Fibroblast of upper back skin (primary cell): ENCODE measurements around the gene NEK5.
A peak's percentile ranks its signal among the peaks of the same experiment; 100 is the strongest.
"Not testable (repeated sequence)": the region's sequence is repeated elsewhere in the genome, so short reads cannot be mapped to it uniquely, and the experiment has no call there.

ENCODE experiments used
- DNase-seq: peaks from one replicate; pipeline ENCODE4 v3.0.0-alpha.2; 2013

NEK5 gene

DNA sequence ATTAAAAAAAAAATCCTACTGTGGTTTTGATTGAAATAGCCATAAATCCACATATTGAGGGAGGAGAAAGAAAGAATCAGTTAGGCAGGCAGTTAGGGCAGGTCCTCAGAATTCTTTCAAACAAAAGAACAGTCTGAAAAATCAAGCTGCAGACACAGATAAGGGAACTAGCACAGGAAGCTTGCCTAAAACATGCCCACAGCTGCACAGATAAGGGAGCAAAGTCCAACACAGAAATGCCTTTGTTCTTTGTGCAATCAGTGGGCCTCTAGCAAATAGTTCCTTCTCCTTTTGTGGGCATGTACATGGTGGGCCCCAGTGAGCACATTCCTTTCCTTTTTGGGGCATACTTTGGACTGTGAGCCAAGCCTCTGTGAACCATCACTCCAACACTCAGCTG, 61.6 kb downstream of the NEK5 start:
- no peak for DNase-seq

DNA sequence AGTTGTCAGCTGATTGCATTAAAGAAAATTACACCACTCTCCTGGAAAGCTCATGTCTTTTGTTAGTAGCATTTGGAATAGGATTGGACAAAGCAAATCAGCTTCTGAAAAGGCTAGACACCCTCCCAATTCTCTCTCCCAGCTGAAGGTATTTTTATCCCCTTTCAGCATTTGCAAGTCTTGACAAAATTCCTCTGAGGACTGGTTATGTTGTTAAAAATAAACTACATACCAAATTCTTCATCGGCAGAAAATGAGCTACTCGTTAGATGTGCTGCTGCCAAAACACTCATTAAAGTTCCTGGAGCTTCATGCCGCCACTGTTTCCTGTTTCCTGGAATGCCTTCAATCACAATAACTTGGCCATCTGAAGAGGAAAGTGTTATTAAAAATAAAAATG, 67.3 kb downstream of the NEK5 start:
- no peak for DNase-seq

DNA sequence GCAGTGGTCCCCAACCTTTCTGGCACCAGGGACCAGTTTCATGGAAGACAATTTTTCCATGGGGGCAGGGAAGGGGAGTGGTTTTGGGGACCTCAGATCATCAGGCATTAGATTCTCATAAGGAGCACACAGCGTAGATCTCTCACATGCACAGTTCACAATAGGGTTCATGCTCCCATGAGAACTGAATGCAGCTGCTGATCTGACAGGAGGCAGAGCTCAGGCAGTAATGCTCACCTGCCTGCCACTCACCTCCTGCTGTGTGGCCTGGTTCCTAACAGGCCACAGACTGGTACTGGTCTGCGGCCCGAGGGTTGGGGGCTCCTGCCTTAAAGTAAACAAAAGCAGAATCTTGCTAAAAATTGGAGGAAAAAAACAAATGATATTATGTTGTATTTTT, 67.8 kb downstream of the NEK5 start:
- DNase-seq, result not testable (repeated sequence)

DNA sequence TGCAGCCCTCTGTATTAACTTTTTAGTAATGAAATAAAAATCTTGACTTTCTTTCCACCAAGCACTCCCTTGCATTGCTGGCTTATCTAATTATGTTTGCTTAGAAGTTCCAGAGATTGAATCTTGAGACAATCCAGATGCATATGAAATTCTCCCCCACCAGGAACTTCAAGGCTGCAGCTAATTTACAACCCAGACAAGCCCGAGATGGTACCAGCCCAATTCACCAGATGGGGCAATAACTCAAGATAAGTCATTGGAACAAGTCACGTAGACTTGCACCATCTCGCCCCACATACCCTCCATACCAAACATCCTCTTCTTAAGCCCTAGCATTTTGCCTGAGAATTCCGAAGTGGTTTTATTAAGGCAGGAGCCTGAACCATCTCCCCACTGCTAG, 75.4 kb downstream of the NEK5 start:
- no peak for DNase-seq

GRCh38 chr13:52051400-52051799, 77.5 kb downstream of the NEK5 start:
- DNase-seq, result no peak

- peak; percentile 8 for DNase-seq
Measured at GRCh38 chr13:52048516-52048915, 80.4 kb downstream of the NEK5 start.

GRCh38 chr13:52047463-52047862, 81.4 kb downstream of the NEK5 start:
- DNase-seq, result no peak

DNA sequence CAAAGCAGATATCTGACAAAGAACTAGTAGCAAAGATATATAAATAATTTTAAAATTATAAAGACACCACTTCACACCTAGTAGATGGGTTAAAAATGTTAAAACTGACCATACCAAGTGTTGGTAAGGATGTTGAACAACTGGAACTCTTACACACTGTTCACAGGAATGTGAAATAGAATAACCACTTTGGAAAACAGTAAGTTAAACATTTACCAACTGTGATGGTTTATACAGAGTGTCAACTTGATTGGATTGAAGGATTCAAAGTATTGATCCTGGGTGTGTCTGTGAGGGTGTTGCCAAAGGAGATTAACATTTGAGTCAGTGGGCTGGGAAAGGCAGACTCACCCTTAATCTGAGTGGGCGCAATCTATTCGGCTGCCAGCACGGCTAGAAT, 85.2 kb downstream of the NEK5 start:
- no peak for DNase-seq

DNA sequence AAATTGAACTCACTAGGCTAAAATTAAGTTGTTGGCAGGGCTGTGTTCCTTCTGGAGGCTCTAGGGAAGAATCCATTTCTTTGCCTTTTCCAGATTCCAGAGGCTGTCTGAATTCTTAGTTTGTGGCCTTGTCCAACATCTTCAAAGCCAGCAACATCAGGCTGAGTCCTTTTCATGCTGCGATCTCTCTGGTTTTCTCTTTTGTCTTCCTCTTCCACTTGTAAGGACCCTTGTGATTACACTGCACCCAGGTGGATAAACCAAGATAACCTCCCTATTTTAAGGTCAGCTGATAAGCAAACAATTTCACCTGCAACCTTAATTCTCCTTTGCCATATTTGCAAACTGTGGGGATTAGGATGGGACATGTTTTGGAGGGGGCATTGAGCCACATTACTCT, 92.8 kb downstream of the NEK5 start:
- no peak for DNase-seq

GRCh38 chr13:52034616-52035226, 94.2 kb downstream of the NEK5 start:
- DNase-seq, result no peak

GRCh38 chr13:52033039-52033438, 95.8 kb downstream of the NEK5 start:
- DNase-seq, result no peak

- DNase-seq, result not testable (repeated sequence)
Measured at GRCh38 chr13:52030401-52030800, 98.5 kb downstream of the NEK5 start.

GRCh38 chr13:52029569-52029968, 99.3 kb downstream of the NEK5 start:
- no peak for DNase-seq

GRCh38 chr13:52027832-52028231, 101.0 kb downstream of the NEK5 start:
- DNase-seq, result no peak

GRCh38 chr13:52026246-52026626, 102.6 kb downstream of the NEK5 start:
- DNase-seq, result no peak

DNA sequence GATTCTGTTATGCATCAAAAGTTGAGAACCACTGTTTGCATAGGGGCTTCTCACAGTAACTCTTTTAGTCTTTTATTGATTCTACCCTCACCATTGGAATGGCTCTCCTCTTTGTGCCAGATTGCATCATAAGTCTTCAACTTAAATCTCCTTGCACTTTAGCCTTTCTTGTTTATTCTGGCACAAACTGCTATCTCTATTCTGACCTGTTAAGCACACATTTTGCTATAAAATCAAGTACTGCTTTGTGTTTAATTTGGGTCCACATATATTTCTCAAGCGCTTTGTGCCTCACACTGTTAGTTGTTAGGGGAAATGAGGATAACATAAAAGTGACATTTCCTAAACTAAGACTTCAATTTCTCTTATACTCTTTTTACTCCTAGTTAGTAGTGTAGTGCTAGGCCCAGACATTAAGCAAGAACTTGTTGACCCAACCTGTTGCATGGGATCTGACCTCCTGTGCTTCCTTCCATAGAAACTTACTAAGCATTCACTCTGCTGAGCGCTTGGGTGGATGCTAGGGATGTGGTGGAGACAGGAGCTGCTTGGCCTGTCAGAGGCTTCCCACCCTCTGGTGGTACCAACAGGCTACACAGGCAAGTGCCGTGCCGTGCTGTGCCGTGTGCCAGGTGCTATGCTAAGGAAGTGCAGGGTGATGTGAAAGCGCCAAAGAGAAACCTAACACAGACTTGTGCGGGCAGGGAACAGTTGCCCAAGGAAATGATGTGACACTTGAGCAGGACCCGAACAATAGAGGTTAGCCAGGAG, 103.2 kb downstream of the NEK5 start:
- no peak for DNase-seq

DNA sequence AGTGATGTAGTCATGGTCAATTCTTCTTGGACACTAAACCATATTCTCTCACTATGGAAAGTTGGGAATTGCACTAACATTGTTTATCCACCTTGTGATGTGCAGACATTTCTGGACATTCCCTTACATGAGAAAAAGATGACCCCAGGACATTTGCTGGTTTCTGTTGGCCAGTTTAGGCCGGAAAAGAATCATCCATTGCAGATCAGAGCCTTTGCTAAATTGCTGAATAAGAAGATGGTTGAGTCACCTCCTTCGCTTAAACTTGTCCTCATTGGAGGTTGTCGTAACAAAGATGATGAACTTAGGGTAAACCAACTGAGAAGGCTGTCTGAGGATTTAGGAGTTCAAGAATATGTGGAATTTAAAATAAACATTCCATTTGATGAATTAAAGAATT, 104.4 kb downstream of the NEK5 start, which contains the start of gene UTP14C:
Gene UTP14C (plus strand): TSS at position 211 of the 400 bp plus-strand sequence. CDS start 4,114 bp downstream, outside the sequence.
- DNase-seq, result no peak

DNA sequence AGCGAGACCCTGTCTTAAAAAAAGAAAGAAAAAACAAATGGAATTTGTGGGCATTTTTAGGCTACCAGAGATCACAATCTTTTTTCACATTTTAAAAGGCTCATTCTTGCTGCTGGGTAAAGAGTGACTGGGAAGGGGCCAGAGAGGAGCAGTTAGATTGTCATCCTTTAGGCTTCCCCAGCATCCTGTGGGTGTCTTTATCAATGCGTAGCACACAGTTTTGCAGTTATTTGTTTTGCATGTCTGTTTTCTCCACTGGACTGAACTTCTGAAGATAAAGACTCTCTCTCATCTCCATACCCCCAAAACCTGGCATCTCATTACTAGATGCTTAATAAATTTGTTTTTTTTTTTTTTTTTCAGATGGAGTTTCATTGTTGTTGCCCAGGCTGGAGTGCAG, 106.5 kb downstream of the NEK5 start:
- DNase-seq, result no peak

DNA sequence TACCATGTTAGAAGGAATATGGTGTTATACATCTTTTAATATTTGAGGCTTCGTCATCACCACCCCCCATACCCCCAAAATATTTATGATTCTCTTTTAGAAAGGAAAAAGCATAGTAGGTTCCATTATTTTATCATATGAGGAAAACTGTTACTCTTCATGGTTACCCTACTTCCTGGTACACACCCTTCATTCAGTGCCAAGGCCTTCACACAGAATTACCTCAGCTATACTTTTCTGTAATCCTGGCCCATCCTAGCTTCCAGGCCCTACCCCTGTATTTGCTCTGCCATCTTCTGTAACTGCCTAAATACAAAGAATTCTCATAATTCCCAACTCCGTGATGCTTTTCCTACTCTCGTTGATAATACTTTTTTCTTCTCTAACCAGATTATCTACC, 108.7 kb downstream of the NEK5 start:
- no peak for DNase-seq

DNA sequence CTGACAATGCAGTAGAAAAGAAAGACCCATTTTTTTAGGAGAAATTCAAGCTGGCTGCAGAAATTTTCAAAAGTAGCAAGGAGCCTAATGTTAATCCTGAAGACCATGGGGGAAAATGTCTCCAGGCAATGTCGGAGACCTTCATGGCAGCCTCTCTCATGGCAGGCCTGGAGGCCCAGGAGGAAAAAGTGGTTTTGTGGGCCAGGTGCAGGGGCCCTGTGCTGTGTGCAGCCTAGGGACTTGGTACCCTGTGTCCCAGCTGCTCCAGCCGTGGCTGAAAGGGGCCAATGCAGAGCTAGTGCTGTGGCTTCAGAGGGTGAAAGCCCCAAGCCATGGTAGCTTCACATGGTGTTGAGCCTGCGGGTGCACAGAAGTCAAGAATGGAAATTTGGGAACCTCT, 112.6 kb downstream of the NEK5 start:
- no peak for DNase-seq

DNA sequence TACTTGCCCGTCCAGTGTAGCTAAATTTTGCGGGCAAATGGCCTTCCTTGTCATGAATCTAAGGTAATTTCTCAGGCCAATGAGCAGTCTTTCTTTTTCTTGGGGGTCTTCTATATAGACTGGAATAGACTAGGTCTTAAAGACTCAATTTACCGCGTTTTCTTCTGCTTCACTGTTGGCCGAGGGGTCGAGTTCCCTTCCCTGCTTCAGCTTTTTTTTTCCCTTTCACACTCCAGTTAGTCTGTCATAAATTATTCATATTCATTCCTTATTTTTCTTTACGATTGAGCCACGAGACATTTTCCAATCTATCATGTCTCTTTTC, 116.4 kb downstream of the NEK5 start:
- no peak for DNase-seq

GRCh38 chr13:52011632-52012511, 117.0 kb downstream of the NEK5 start, which contains the start of gene ALG11:
Gene ALG11, plus strand, starts transcription at chr13:52012398. Its CDS starts 21 bp downstream, at chr13:52012419.
- DNase-seq, result peak; percentile 98

GRCh38 chr13:52010890-52011631, 117.8 kb downstream of the NEK5 start, which contains the start of gene ATP7B:
Gene ATP7B, minus strand, starts transcription at chr13:52011450. Its CDS starts 113 bp downstream, at chr13:52011337.
- peak; percentile 3 for DNase-seq
